Neural cell (in vitro differentiated cells): ENCODE data around the gene AP4S1.

Source experiments
- TF ChIP-seq, protein P1 (sequence below): IDR thresholded peaks from 2 replicates; pipeline ENCODE4 v1.6.1; 2012; ENCODE audit warnings: borderline replicate concordance
- TF ChIP-seq, protein P2 (sequence below): fragments of 450-650 bp; IDR thresholded peaks from 2 replicates; pipeline ENCODE4 v1.5.1; 2014; ENCODE audit warnings: antibody characterized with exemption, mild to moderate bottlenecking, moderate library complexity; ENCODE audit not compliant: poor library complexity, severe bottlenecking

GRCh38 chr14:31025367-31026076 is at the start of gene AP4S1:
- TF ChIP-seq, protein P1, sequence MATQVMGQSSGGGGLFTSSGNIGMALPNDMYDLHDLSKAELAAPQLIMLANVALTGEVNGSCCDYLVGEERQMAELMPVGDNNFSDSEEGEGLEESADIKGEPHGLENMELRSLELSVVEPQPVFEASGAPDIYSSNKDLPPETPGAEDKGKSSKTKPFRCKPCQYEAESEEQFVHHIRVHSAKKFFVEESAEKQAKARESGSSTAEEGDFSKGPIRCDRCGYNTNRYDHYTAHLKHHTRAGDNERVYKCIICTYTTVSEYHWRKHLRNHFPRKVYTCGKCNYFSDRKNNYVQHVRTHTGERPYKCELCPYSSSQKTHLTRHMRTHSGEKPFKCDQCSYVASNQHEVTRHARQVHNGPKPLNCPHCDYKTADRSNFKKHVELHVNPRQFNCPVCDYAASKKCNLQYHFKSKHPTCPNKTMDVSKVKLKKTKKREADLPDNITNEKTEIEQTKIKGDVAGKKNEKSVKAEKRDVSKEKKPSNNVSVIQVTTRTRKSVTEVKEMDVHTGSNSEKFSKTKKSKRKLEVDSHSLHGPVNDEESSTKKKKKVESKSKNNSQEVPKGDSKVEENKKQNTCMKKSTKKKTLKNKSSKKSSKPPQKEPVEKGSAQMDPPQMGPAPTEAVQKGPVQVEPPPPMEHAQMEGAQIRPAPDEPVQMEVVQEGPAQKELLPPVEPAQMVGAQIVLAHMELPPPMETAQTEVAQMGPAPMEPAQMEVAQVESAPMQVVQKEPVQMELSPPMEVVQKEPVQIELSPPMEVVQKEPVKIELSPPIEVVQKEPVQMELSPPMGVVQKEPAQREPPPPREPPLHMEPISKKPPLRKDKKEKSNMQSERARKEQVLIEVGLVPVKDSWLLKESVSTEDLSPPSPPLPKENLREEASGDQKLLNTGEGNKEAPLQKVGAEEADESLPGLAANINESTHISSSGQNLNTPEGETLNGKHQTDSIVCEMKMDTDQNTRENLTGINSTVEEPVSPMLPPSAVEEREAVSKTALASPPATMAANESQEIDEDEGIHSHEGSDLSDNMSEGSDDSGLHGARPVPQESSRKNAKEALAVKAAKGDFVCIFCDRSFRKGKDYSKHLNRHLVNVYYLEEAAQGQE, result no peak
- TF ChIP-seq, protein P2, sequence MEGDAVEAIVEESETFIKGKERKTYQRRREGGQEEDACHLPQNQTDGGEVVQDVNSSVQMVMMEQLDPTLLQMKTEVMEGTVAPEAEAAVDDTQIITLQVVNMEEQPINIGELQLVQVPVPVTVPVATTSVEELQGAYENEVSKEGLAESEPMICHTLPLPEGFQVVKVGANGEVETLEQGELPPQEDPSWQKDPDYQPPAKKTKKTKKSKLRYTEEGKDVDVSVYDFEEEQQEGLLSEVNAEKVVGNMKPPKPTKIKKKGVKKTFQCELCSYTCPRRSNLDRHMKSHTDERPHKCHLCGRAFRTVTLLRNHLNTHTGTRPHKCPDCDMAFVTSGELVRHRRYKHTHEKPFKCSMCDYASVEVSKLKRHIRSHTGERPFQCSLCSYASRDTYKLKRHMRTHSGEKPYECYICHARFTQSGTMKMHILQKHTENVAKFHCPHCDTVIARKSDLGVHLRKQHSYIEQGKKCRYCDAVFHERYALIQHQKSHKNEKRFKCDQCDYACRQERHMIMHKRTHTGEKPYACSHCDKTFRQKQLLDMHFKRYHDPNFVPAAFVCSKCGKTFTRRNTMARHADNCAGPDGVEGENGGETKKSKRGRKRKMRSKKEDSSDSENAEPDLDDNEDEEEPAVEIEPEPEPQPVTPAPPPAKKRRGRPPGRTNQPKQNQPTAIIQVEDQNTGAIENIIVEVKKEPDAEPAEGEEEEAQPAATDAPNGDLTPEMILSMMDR, result no peak
